Measurements from ENCODE around the gene BDNF.

- no peak for TF ChIP-seq EZH2 (IDR thresholded peaks at IDR 0.05)
- TF ChIP-seq POLR2AphosphoS5 (IDR thresholded peaks at IDR 0.05; ENCODE audit: borderline replicate concordance, low read depth, low read length): no peak
Observed at GRCh38 chr11:27618281-27618915, 81.9 kb downstream of the BDNF start.
